ENCODE results near the gene RRP9.

Gene RRP9

DNA sequence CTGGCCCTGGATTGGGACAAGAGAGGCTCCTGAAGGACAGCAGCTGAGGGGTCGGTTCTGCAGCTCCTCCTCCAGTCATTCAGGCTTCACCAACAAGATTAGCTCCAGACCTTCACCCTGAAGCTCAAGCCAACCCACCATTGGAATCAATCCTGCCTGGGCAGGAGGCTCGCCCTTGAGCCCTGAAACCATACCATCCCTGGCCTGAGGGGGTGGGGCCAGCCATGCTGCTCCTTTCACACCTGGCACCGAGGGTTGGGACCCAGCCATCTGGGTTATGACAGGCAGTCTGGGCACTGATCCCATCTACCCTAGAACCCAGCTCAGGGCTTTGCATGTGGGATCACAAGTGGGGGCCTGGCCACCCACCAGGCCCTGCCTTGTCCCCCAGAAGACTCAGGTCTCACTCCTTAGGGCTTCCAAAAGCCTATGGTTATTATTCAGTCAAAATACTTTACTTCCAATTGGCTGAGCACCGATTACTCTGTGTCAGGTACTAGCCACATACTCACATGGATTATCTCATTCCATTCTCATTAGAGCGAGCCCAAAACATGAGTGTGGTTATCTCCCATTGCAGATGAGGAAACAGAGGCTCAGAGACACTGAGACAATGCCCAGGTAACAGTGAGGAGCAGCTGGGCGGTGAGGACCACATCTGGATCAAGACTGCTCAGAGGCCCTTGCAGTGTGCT, 29.0 kb upstream of the RRP9 start:
- DNase-seq: no peak

- DNase-seq: no peak
These were observed 28.1 kb upstream of the RRP9 start for GRCh38 chr3:51969841-51970240.

- no peak for DNase-seq
These were observed 27.4 kb upstream of the RRP9 start for GRCh38 chr3:51968883-51969678.

DNA sequence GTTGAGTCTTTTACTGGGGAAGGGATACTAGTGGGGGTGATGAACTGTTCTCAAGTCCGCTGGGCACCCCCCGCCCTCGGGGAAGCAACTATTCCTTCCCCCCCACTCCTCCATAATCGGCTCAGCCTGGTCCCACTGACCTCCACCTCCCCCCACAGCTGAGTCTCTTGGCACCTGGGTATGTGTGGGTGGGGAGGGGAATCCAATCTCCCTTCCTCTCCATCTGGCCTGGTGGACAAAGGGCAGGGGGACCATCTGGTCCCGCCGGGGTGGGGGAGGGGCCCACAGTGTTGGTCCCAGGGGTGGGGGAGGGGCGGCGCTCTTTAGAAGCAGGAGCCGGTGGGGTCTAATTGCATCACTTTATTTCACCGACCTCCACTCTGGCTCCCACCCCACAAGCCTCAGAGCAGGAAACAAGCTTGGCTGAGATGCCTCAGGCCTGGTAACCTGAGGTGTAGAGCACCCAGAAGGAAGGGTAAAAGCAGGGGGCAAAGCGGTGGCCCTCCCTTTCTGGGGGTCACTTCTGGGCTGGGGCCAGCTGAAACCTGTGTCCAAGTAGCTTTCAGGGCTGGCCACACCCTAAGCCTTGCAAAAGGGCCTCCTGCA, 26.6 kb upstream of the RRP9 start:
- no peak for DNase-seq

GRCh38 chr3:51967384-51968169, 25.9 kb upstream of the RRP9 start, which contains the start of gene PCBP4:
TSS of gene PCBP4 (minus strand) at chr3:51967454. CDS start at chr3:51961240, 6,214 bp downstream.
- peak in 1 of 2 donors; percentile 54 for DNase-seq

- DNase-seq: no peak
These were observed 25.2 kb upstream of the RRP9 start for GRCh38 chr3:51966922-51967383.

DNA sequence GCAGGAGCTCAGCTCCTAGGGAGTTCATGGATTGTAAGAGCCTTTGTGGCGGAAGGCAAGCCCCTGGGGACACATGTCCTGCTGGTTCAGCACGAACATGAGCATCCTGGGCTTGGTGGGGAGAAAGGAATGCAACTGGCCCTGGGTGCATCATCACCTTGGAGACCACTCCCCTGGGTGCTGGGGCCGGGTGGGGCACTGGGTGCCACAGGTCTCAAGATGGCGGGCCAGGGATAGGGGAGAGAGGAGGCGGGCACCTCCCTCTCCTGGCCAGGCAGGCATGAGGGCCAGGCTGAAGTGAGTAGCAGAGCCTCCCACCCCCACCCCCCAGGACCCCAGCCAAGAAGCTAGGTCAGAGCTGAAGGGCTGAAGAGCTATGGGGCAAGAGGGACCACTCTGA, 24.8 kb upstream of the RRP9 start:
- DNase-seq: no peak

- DNase-seq: no peak
These were observed 24.3 kb upstream of the RRP9 start for GRCh38 chr3:51966016-51966415.

DNA sequence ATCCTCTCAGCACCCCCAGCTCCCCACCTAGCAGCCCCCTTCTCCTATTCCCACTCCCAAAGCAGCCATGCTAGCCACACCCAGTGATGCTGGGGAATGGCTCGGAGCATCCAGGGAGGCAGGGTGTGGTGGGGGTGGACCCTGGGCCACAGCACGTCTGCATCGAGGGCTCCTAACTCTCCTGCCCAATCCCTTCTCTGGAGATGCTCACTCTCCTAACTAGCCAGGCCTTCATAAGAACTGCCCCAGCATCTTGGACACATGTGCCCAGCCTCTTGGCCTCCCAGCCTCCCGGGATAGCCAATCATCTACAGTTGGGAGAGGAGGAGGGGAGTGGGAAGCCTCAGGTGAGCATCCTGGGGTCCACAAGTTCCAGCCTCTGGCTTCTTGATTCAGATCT, 22.8 kb upstream of the RRP9 start:
- no peak for DNase-seq

- DNase-seq: no peak
These were observed 22.3 kb upstream of the RRP9 start for GRCh38 chr3:51963951-51964451.

DNA sequence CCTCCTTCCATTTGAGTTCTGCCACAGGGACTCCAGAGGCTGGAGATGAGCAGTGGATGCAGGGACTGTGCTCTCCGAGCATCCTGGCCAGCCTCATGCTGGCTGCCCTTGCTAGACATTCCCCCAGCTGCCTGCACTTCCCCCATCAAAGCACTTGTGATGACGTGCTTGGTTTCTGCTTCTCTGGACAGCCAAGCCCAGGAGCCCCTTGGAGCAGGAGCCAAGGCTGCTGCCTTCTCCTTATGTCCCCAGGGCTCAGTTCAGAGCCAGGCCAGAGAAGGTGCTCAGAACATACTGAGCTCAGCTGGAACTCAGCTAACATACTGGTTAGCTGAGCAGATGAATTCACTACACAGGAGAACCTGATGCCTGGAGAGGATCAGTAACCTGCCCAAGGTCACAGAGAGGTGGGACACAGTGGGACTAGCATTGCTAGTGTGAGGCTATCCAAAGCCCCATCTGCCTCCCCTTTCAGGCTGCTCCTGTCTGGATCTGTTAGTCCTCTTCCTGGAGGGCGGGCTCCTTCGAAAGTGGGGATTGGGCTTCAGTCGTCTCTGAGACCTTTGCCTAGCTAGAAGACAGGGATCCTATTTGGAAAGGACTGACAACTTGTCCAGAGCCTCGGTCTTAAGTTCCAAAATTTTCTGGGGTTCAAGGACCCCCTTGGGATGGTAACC, 21.3 kb upstream of the RRP9 start:
- DNase-seq: no peak

DNA sequence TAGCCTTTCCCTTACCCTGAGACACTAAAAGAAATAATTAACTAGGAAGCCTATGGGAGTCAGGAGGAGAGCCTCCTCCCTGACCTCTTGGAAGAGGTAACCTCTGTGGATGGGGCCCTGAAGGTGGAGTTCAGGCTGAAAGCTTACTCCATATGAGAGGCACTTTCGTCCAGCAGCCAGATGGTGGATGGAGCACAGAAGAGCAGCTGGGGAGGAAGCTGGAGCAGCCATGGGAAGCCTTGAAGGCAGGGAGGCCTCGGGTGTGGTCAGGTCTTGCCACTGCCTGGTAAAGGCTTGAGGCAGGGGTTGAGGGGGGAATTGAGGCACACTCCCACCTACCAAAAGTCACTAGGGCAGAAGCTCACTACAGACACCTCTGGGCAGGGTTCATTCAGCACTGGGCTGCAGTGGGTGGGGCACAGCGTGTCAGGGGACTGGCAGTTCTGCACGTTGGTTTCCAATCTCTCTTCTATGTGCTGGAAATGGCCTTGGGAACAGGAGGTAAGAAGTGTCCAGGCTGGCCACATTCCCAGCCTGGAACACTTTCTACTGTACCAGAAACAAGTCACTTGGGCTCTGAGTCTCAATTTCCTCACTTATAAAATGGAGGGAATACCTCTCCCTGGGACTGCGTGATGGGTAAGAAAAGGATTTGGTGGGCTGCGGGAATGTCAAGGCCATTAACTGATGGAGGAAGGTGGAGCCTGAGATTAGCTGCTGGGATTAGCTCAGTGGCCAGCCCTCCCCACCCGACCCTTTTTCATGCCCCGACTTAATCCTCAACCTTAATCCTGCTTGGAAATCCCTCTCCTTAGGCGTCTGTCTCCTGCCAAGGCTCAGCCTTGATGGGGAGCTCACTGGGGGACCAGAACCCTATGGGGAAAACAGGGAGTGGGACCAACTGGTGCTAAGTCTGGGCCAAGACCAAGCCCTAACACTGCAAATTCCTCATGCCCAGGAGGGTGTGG, 20.2 kb upstream of the RRP9 start:
- no peak for DNase-seq

- no peak for DNase-seq
These were observed 19.3 kb upstream of the RRP9 start for GRCh38 chr3:51961011-51961410.

GRCh38 chr3:51960386-51960785, 18.7 kb upstream of the RRP9 start:
- no peak for DNase-seq

DNA sequence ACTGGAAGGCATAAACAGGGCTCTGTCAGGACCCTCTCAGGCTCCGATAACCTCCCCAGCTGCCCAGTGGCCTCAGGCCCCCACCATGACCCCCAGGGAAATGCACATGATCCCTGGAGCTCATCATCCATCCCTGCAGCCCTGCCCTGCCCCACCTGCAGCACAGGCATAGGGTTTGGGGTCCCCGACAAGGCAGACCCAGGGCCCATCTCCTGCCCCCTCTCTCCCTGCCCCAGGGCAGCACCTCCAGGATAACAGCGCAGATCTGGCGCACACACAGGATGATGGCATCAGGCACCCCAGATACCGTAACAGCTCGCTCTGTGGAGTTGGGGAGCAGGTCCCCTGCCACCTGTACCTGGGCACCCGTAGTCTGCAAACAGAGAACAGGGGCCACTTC, 17.9 kb upstream of the RRP9 start:
- DNase-seq: no peak

GRCh38 chr3:51958603-51959521, 17.2 kb upstream of the RRP9 start:
- DNase-seq: no peak

- no peak for DNase-seq
These were observed 16.0 kb upstream of the RRP9 start for GRCh38 chr3:51957520-51958205.

DNA sequence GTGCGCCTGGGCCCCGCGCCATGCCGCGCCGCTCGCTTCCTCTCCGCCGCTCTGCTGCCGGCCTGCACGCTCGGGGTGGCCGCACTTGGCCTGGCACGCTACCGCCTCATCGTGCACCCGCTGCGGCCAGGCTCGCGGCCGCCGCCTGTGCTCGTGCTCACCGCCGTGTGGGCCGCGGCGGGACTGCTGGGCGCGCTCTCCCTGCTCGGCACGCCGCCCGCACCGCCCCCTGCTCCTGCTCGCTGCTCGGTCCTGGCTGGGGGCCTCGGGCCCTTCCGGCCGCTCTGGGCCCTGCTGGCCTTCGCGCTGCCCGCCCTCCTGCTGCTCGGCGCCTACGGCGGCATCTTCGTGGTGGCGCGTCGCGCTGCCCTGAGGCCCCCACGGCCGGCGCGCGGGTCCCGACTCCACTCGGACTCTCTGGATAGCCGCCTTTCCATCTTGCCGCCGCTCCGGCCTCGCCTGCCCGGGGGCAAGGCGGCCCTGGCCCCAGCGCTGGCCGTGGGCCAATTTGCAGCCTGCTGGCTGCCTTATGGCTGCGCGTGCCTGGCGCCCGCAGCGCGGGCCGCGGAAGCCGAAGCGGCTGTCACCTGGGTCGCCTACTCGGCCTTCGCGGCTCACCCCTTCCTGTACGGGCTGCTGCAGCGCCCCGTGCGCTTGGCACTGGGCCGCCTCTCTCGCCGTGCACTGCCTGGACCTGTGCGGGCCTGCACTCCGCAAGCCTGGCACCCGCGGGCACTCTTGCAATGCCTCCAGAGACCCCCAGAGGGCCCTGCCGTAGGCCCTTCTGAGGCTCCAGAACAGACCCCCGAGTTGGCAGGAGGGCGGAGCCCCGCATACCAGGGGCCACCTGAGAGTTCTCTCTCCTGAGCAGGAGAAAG, 14.4 kb upstream of the RRP9 start:
- DNase-seq: peak; percentile 12 to 47
